Activated naive CD8-positive, alpha-beta T cell treated with anti-CD3 and anti-CD28 coated beads, Interleukin-2, amount 50 U/mL, for 24 hours (primary cell): Measurements from ENCODE around the gene TRAF3IP3.

Source experiments
- ATAC-seq: fragments of 150-1000 bp; cut with Tn5 transposase; one replicate; pipeline ENCODE4 v1.10.0; 2021
- DNase-seq: peaks from one replicate; pipeline ENCODE4 v3.0.0; 2021
- H3K27ac Mint-ChIP-seq: one replicate; pipeline ENCODE4 v1.8.0; 2021; ENCODE audit warnings: mild to moderate bottlenecking, mixed read lengths
- H3K27me3 Mint-ChIP-seq: one replicate; pipeline ENCODE4 v1.8.0; 2021; ENCODE audit warnings: mixed read lengths
- H3K36me3 Mint-ChIP-seq: one replicate; pipeline ENCODE4 v1.8.0; 2021; ENCODE audit warnings: low read depth, mixed read lengths
- H3K4me1 Mint-ChIP-seq: one replicate; pipeline ENCODE4 v1.8.0; 2021; ENCODE audit warnings: mixed read lengths
- H3K4me3 Mint-ChIP-seq: one replicate; pipeline ENCODE4 v1.8.0; 2021; ENCODE audit warnings: mild to moderate bottlenecking, moderate library complexity, mixed read lengths
- H3K9me3 Mint-ChIP-seq: one replicate; pipeline ENCODE4 v1.8.0; 2021; ENCODE audit warnings: mixed read lengths

The TRAF3IP3 gene

DNA sequence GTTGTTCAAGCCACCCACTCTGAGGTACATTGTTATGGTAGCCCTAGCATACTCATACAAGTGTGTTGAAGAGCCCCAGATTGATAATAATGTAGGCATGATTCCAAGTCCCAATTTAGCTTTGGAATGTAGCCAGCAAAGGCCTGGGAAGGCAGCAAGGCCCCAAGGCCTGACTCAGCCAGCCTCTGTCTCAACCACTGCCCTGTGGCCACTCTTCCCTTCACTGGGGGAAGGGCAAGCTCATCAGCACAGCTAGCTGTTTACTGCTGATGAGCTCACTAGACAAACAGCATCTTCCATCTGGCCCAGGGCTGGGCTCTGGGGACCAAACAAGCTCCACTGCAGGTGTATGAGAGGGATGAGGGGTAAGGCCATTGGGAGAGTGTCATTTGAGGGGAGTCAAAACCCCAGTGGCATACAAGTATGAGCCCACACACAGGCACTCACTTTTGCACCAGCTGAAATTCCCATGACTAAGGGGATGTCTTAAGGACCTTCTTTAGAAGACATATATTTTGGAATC is 52.3 kb downstream of the TRAF3IP3 start:
- ATAC-seq = no peak
- Mint-ChIP-seq H3K27me3 (peaks cover 7% of the 10 kb centered on the region), H3K36me3 (no peaks in the 10 kb centered on the region), H3K4me3 (no peak overlapping the region), H3K27ac (no peak overlapping the region), H3K9me3 (no peaks in the 10 kb centered on the region), H3K4me1 (peaks cover 10% of the 10 kb centered on the region)
- no peak for DNase-seq

- H3K27me3 Mint-ChIP-seq = peaks cover 7% of the 10 kb centered on the region
- ATAC-seq (no peak), DNase-seq (no peak)
- no peaks in the 10 kb centered on the region for H3K9me3 Mint-ChIP-seq
- H3K4me1 Mint-ChIP-seq = peaks cover 7% of the 10 kb centered on the region
- no peak overlapping the region for H3K4me3 Mint-ChIP-seq
- H3K27ac Mint-ChIP-seq = no peak overlapping the region
- no peaks in the 10 kb centered on the region for H3K36me3 Mint-ChIP-seq
These were observed 53.8 kb downstream of the TRAF3IP3 start for GRCh38 chr1:209809611-209810010.

DNA sequence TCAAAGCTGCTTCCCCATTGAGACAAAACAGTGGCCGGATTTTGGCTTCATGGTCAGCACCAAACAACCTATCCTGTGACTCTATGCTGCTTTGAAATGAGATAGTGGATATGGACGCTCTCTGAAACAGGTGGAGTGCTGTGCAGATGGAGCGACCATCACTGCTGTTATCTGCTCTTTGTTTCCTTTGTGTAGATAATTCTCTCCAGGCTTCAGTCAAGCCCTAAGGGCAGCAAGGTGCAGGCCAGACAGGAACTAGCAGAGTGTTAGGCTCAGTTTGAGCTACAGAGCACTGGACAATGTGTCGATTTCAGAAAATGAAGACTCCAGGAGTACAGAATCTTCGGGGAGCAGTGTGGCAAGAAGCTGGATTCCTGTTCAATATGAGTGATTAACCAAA is 54.9 kb downstream of the TRAF3IP3 start:
- Mint-ChIP-seq H3K27me3 (peaks cover 2% of the 10 kb centered on the region), H3K9me3 (no peaks in the 10 kb centered on the region), H3K4me3 (no peak overlapping the region), H3K36me3 (no peaks in the 10 kb centered on the region), H3K4me1 (peaks cover 12% of the 10 kb centered on the region), H3K27ac (no peak overlapping the region)
- no peak for DNase-seq
- no peak for ATAC-seq

GRCh38 chr1:209813902-209814301 is 58.0 kb downstream of the TRAF3IP3 start:
- no peak overlapping the region for H3K4me3 Mint-ChIP-seq
- ATAC-seq = no peak
- H3K9me3 Mint-ChIP-seq = no peaks in the 10 kb centered on the region
- H3K36me3 Mint-ChIP-seq = no peaks in the 10 kb centered on the region
- no peak for DNase-seq
- peaks cover 4% of the 10 kb centered on the region for H3K27me3 Mint-ChIP-seq
- H3K4me1 Mint-ChIP-seq = peaks cover 22% of the 10 kb centered on the region
- H3K27ac Mint-ChIP-seq = no peak overlapping the region

DNA sequence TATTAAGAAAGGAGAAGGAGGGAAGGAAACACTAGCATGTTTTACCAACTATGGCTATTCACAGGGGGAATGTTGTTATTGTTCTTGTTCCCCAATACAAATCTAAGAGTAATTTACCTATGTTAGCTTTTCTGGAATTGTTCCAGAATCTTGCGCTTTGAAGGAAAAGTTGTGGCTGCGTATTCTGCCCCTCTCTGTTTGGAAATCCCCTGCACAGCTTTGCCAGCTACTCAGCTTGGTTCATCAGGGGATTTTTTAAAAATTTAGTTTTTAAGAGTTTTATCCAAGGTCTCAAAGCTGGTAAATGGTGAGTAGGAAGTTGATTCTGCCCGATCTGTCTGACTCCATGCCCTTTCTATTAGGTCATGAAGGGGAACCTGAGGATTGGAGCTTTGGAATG is 59.6 kb downstream of the TRAF3IP3 start:
- Mint-ChIP-seq H3K9me3 (no peaks in the 10 kb centered on the region), H3K27ac (peak overlapping the region; percentile 81), H3K4me3 (peak overlapping the region; percentile 61), H3K4me1 (peaks cover 22% of the 10 kb centered on the region), H3K36me3 (no peaks in the 10 kb centered on the region), H3K27me3 (peaks cover 11% of the 10 kb centered on the region)
- DNase-seq = no peak
- peak; percentile 11 for ATAC-seq

- Mint-ChIP-seq H3K27ac (peak overlapping the region; percentile 81), H3K9me3 (no peaks in the 10 kb centered on the region), H3K4me3 (peak overlapping the region; percentile 61), H3K27me3 (peaks cover 15% of the 10 kb centered on the region), H3K4me1 (peaks cover 22% of the 10 kb centered on the region), H3K36me3 (no peaks in the 10 kb centered on the region)
- peak; percentile 58 for ATAC-seq
- no peak for DNase-seq
These were observed 60.1 kb downstream of the TRAF3IP3 start for GRCh38 chr1:209815931-209816341.

- Mint-ChIP-seq H3K36me3 (no peaks in the 10 kb centered on the region), H3K27me3 (peaks cover 20% of the 10 kb centered on the region), H3K4me1 (peaks cover 22% of the 10 kb centered on the region), H3K9me3 (no peaks in the 10 kb centered on the region), H3K4me3 (no peak overlapping the region), H3K27ac (no peak overlapping the region)
- DNase-seq (no peak), ATAC-seq (no peak)
These were observed 61.1 kb downstream of the TRAF3IP3 start for GRCh38 chr1:209816923-209817322.

GRCh38 chr1:209817691-209818090 is 61.8 kb downstream of the TRAF3IP3 start:
- DNase-seq = no peak
- H3K27ac Mint-ChIP-seq = no peak overlapping the region

DNA sequence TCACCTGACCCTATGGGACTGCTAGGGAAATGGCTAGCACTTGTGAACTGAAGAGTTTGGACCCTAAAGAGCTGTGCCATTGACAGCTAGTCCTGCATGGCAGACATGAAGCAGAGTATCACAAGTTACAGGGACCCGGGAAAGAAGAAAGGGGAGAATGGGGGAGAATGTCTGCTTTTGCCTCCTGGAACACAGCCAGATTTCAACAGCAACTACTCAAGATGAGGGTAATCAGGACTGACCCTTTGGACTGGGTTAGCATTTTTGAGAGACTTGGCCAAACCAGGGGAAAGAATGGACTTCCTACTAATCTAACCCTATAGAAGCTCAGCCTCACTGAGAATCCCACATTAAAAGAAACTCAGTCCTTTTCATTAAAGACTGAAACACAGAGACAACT is 63.2 kb downstream of the TRAF3IP3 start:
- H3K27me3 Mint-ChIP-seq = peaks cover 25% of the 10 kb centered on the region

More at GRCh38 chr1:209817691-209818090, 61.8 kb downstream of the TRAF3IP3 start:
- H3K4me3 Mint-ChIP-seq = no peak overlapping the region
- peaks cover 23% of the 10 kb centered on the region for H3K4me1 Mint-ChIP-seq
- H3K9me3 Mint-ChIP-seq = no peaks in the 10 kb centered on the region
- no peak for ATAC-seq
- no peaks in the 10 kb centered on the region for H3K36me3 Mint-ChIP-seq
- H3K27me3 Mint-ChIP-seq = peaks cover 22% of the 10 kb centered on the region

DNA sequence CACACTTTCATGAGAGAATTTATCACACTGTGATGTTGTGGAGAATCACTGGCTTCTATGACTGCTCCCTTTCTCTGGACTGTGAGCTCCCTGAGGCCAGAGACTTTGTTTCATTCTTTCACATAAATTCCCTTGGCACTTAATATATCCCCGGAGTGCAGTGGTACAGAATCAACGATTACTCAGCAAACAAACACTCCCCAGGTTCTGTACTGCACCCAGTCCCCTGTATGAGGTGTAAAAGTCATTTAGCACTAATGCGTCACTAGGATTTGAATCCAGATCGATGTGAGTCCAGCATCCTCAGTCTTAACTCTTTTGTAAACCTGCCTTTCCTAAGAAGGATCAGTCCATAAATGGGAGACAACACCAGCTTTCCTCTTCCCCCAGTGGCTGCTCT is 65.1 kb downstream of the TRAF3IP3 start:
- no peaks in the 10 kb centered on the region for H3K9me3 Mint-ChIP-seq
- H3K36me3 Mint-ChIP-seq = no peaks in the 10 kb centered on the region
- DNase-seq = no peak
- peaks cover 25% of the 10 kb centered on the region for H3K27me3 Mint-ChIP-seq
- peaks cover 25% of the 10 kb centered on the region for H3K4me1 Mint-ChIP-seq
- no peak overlapping the region for H3K27ac Mint-ChIP-seq
- no peak overlapping the region for H3K4me3 Mint-ChIP-seq
- no peak for ATAC-seq

More for the DNA sequence above, 63.2 kb downstream of the TRAF3IP3 start:
- Mint-ChIP-seq H3K9me3 (no peaks in the 10 kb centered on the region), H3K36me3 (no peaks in the 10 kb centered on the region), H3K4me3 (no peak overlapping the region), H3K27ac (no peak overlapping the region), H3K4me1 (peaks cover 34% of the 10 kb centered on the region)
- ATAC-seq (no peak), DNase-seq (no peak)

DNA sequence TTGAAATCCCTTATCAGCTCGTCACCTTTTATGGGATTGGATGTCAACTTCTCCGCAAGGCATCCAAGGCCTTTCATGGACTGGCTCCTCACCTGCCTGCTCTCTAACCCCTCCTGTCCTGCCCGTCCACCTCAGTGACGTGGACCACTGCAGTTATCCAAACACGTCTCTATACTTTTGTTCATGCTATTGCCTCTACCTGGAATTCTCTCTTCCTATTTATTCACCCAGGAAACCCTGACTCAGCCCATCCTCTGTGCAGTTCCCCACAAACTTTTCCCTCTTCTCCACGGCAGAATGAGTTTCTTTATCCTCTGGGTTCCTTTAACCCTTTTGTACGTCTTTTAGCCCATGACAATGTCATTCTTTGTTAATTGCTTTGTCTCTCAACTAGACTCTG is 66.9 kb downstream of the TRAF3IP3 start:
- Mint-ChIP-seq H3K9me3 (no peaks in the 10 kb centered on the region), H3K4me3 (no peak overlapping the region), H3K27ac (no peak overlapping the region), H3K4me1 (peaks cover 21% of the 10 kb centered on the region), H3K36me3 (peaks cover 1% of the 10 kb centered on the region), H3K27me3 (peaks cover 27% of the 10 kb centered on the region)
- ATAC-seq (no peak), DNase-seq (no peak)

- ATAC-seq = peak; percentile 42
- Mint-ChIP-seq H3K4me3 (no peak overlapping the region), H3K9me3 (no peaks in the 10 kb centered on the region), H3K4me1 (peaks cover 27% of the 10 kb centered on the region), H3K27me3 (peaks cover 27% of the 10 kb centered on the region), H3K27ac (no peak overlapping the region), H3K36me3 (peaks cover 3% of the 10 kb centered on the region)
- no peak for DNase-seq
These were observed 67.5 kb downstream of the TRAF3IP3 start for GRCh38 chr1:209823143-209824041.

GRCh38 chr1:209825591-209826434 is 70.0 kb downstream of the TRAF3IP3 start:
- DNase-seq (no peak), ATAC-seq (no peak)
- H3K4me3 Mint-ChIP-seq = no peak overlapping the region
- H3K27ac Mint-ChIP-seq = no peak overlapping the region
- peaks cover 48% of the 10 kb centered on the region for H3K4me1 Mint-ChIP-seq
- H3K27me3 Mint-ChIP-seq = peaks cover 13% of the 10 kb centered on the region
- H3K36me3 Mint-ChIP-seq = peaks cover 17% of the 10 kb centered on the region
- no peaks in the 10 kb centered on the region for H3K9me3 Mint-ChIP-seq

GRCh38 chr1:209827384-209828262 is 71.8 kb downstream of the TRAF3IP3 start, which contains the start of gene UTP25:
Gene UTP25, plus strand, starts transcription at chr1:209827972. Its CDS starts 92 bp downstream, at chr1:209828064.
- peaks cover 56% of the 10 kb centered on the region for H3K4me1 Mint-ChIP-seq
- H3K4me3 Mint-ChIP-seq = peak within 1 kb of the TSS; percentile 94
- peak; percentile 87 for ATAC-seq
- H3K36me3 Mint-ChIP-seq = peaks cover 32% of the 10 kb centered on the region
- no peaks in the 10 kb centered on the region for H3K9me3 Mint-ChIP-seq
- H3K27ac Mint-ChIP-seq = peak within 1 kb of the TSS; percentile 97
- H3K27me3 Mint-ChIP-seq = peaks cover 5% of the 10 kb centered on the region
- peak; percentile 91 for DNase-seq
